Activated naive CD8-positive, alpha-beta T cell treated with anti-CD3 and anti-CD28 coated beads, Interleukin-2, amount 10 ng/mL, durations not matched to agents 7 days and 5 days (primary cell): ENCODE measurements around the gene PRKAG2. TPM values are rescaled to one million over a fixed set of nuclear protein-coding genes. Genes with fewer than 3 reads are reported as not detected.
A peak's percentile ranks its signal among the peaks of the same experiment; 100 is the strongest.

Experiments used
- ATAC-seq: fragments of 150-1000 bp; cut with Tn5 transposase; one replicate; pipeline ENCODE4 v1.10.0; 2021; ENCODE audit warnings: low read depth, moderate library complexity
- POLR2A ChIA-PET: fragments of 350-600 bp; sonication (Branson Sonifier 250); formaldehyde crosslinking; loops from one replicate; lab custom pipeline; 2021; ENCODE audit warnings: antibody characterized with exemption; lab: Charles Lee
- DNase-seq: peaks from one replicate; pipeline ENCODE4 v3.0.0; 2021
- H3K27ac Mint-ChIP-seq: one replicate; pipeline ENCODE4 v1.8.0; 2022; ENCODE audit warnings: mild to moderate bottlenecking, mixed read lengths
- H3K27me3 Mint-ChIP-seq: one replicate; pipeline ENCODE4 v1.8.0; 2022; ENCODE audit warnings: mild to moderate bottlenecking, moderate library complexity, mixed read lengths
- H3K36me3 Mint-ChIP-seq: one replicate; pipeline ENCODE4 v1.8.0; 2021; ENCODE audit warnings: mild to moderate bottlenecking, mixed read lengths
- H3K4me1 Mint-ChIP-seq: one replicate; pipeline ENCODE4 v1.8.0; 2021; ENCODE audit warnings: mixed read lengths
- H3K4me3 Mint-ChIP-seq: one replicate; pipeline ENCODE4 v1.8.0; 2022; ENCODE audit warnings: mild to moderate bottlenecking, moderate library complexity, mixed read lengths
- H3K9me3 Mint-ChIP-seq: one replicate; pipeline ENCODE4 v1.8.0; 2021; ENCODE audit warnings: mixed read lengths
- total RNA-seq, 2 experiments: library from RNA; stranded (reverse); gene quantifications; one replicate each; pipeline ENCODE4 v1.2.3, GENCODE V29; 2021

Gene PRKAG2
- total RNA-seq, 2 experiments from 2014 or later = 29.0 to 38.9 TPM

DNA sequence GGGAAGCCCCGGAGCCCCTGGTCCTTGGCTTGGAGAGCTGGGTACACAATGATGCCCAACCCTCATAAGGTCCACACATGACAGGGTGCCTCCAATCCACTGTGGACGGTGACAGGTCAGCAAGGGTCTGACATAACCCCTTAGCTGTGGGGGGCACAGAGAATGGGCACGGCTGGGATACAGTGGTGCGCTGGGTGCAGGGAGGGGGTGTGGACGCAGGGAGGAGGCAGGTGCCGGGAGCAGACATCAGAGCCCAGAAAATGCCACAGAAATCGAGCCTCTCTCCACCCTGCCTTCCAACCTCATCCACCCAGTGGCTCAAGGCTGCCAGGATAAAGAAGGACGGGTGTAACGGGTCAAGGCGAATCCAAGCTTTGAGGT is 179.4 kb downstream of the PRKAG2 start:
- H3K36me3 Mint-ChIP-seq = peaks cover 2% of the 10 kb centered on the region
- peaks cover 8% of the 10 kb centered on the region for H3K4me1 Mint-ChIP-seq
- H3K27me3 Mint-ChIP-seq = no peaks in the 10 kb centered on the region
- H3K4me3 Mint-ChIP-seq = no peak overlapping the region
- no peaks in the 10 kb centered on the region for H3K9me3 Mint-ChIP-seq
- POLR2A ChIA-PET = no interaction called here
- H3K27ac Mint-ChIP-seq = no peak overlapping the region
- DNase-seq (no peak), ATAC-seq (no peak)

DNA sequence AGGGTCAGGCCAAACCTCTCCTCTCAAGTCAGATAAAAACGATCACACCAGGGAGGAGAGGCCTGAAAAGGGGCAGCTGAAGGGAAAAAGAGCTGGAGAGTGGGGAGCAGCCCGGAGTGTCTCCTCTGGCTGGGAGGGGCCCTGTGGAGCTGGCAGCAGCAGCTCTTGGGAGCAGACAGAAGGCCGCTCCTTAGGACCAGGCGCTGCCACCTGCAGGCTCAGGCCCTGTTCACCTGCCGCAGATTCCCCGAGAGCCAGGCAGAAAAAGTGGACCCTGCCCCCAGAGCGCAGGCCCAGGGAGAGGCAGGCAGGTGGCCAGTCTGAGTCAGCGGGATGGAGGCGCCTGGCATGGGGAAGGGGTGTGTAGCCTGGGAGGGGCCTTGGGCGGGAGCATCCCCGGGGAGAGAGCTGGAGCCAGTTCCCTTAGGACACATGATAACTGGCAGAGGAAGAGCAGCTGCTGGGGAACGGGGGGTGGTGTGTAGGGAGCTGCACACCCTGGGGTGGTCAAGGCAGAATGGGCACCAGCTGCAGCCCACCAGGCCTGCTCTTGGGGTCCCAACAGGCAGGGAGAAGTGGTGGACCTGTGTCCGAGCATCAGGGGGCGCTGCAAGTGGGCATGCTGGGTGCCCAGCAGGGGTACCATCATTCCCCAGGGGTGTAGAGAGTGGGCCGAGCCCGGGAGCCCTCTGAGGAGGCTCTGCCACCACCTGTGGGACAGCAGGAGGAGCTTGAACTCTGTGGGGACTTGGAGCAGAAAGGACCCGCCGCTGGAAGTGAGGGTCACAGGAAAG is 180.0 kb downstream of the PRKAG2 start:
- Mint-ChIP-seq H3K9me3 (no peaks in the 10 kb centered on the region), H3K27ac (no peak overlapping the region), H3K27me3 (no peaks in the 10 kb centered on the region), H3K4me3 (no peak overlapping the region), H3K4me1 (peaks cover 8% of the 10 kb centered on the region), H3K36me3 (peaks cover 2% of the 10 kb centered on the region)
- POLR2A ChIA-PET = no interaction called here
- DNase-seq (no peak), ATAC-seq (no peak)

DNA sequence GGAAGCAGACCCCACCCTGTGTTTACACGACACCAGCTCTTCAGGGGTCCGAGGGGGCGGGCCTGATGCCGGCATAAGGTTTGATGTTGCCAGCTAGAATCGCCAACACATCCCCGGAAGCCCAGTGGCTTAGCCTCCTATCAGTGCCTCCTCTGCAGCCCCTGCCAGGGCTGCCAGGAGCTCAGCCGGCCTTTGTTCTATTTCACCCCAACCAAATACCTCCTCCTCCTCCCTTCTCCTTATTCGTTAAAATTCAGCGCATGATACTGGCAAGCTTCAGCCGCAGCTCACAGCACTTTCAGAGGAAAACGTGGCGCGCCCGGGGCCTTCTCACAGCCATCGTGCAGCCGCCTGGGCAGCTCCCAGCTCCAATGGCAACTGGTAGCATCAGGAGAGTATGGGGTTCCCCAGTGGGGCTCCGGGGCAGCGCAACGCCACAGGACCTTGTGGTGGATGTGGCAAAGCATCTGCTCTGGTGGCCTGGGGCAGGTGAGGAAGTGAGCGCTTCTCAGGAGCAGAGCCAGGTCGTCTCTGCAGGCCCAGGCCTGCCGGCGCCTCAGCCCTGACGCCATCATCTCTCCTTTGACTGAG is 180.9 kb downstream of the PRKAG2 start:
- Mint-ChIP-seq H3K27me3 (no peaks in the 10 kb centered on the region), H3K27ac (no peak overlapping the region), H3K4me1 (peaks cover 8% of the 10 kb centered on the region), H3K36me3 (peaks cover 2% of the 10 kb centered on the region), H3K4me3 (no peak overlapping the region), H3K9me3 (no peaks in the 10 kb centered on the region)
- DNase-seq (no peak), ATAC-seq (no peak)
- POLR2A ChIA-PET = interaction anchor here (1.3 kb wide), 1 partner anchor 63 kb away, joined by 8 read pairs; no protein-coding TSS in a partner anchor

DNA sequence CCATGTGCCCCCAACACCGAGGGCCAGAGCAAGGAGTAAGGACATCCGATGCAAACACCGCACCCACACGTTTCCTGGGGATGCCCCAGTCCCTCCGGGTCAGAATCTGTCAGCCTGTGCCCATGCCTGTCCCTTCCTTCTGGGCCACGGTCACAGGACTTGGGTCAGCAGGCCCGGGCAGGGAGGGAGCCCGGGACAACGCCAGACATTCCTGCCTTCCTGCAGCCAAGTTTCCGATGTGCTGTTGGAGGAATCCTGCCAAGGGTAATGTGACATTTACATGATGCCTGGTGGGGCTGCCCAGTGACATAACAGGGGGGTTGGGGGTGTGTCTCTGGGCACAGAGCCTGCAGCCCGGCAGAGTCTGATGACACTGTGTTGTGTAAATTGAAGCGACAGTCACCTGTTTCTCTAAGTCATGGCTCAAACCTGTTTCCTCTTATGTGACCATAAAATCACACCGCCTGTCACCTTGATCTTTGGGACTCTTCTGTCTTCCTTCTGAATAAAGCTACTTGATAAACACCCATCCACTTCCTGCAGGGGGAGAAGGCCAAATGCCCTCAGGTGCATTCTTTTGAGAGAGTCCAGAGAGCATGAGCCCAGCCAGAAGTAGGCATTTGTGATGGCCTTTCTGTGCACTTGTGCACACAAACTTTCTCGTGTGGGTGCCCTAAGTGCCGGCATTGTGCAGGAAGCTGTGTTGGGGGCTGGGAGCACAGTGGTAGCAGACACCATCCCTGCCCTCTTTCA is 181.9 kb downstream of the PRKAG2 start:
- peaks cover 2% of the 10 kb centered on the region for H3K36me3 Mint-ChIP-seq
- H3K9me3 Mint-ChIP-seq = no peaks in the 10 kb centered on the region
- DNase-seq = no peak
- peak overlapping the region; percentile 18 for H3K4me3 Mint-ChIP-seq
- ATAC-seq = peak; percentile 59
- POLR2A ChIA-PET = interaction anchor here (1.3 kb wide), 1 partner anchor 62 kb away, joined by 8 read pairs; no protein-coding TSS in a partner anchor
- H3K27ac Mint-ChIP-seq = peak overlapping the region; percentile 22
- H3K27me3 Mint-ChIP-seq = no peaks in the 10 kb centered on the region
- peaks cover 8% of the 10 kb centered on the region for H3K4me1 Mint-ChIP-seq

DNA sequence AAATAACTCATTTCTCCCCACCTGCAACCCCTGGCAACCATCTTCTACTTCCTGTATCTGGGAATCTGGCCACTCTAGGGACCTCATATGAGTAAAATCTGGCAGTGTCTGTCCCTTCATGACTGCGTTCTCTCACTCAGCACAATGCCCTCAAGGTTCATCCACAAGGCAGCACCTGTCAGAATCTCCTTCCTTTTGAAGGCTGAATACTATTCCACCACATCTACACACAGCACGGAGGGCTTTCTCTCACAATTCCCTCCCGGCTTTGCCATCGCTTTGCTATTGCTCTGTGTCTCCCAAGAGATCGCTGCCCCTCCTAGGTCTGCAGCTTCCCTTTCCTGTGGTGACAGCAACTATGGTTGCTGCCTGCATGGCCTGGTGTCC is 182.5 kb downstream of the PRKAG2 start:
- no peak for ATAC-seq
- H3K27me3 Mint-ChIP-seq = no peaks in the 10 kb centered on the region
- peaks cover 8% of the 10 kb centered on the region for H3K4me1 Mint-ChIP-seq
- H3K4me3 Mint-ChIP-seq = no peak overlapping the region
- H3K27ac Mint-ChIP-seq = no peak overlapping the region
- peaks cover 2% of the 10 kb centered on the region for H3K36me3 Mint-ChIP-seq
- DNase-seq = no peak
- no peaks in the 10 kb centered on the region for H3K9me3 Mint-ChIP-seq
- POLR2A ChIA-PET = no interaction called here

DNA sequence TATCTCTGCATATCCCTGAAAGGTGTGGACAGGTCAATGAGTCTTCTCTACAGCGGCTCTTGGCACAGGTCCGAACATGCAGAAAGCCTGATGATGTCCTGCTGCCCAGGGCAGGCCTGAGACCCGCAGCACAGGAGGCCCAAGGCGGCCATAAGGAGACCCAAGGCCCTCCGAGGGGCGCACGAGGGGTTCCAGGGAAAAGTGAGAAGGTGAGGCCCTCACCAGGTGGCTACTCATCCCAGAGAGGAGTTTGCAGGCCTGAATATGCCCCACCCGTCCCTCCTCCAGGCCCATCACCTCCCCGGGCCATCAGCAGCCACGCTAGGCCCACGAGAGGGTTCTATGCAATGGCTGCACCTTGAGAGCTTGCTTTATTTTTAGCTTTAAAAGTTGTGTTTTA is 183.8 kb downstream of the PRKAG2 start:
- DNase-seq (no peak), ATAC-seq (no peak)
- Mint-ChIP-seq H3K27me3 (no peaks in the 10 kb centered on the region), H3K27ac (no peak overlapping the region), H3K9me3 (no peaks in the 10 kb centered on the region), H3K36me3 (no peaks in the 10 kb centered on the region), H3K4me3 (no peak overlapping the region), H3K4me1 (peaks cover 8% of the 10 kb centered on the region)
- POLR2A ChIA-PET = no interaction called here

DNA sequence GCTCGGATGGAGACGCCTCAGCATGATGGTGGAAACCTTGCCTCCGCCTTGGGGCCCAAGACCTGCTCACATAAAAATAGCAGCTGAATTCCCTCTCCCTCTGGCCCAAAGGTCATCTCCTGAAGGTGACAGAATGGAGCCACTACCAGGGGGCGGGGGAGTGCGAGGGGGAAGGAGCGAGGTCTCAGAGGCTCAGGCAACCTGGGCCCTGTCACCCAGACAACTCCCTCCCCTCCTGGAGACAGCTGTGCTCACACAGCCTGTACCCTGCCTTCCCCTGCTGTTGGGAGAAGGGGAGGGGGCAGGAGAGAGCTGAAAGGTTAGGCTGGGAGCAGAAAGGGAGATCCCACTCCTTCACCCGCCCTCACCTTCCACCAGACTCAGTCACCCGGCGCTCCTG is 184.2 kb downstream of the PRKAG2 start:
- H3K27ac Mint-ChIP-seq = no peak overlapping the region
- POLR2A ChIA-PET = no interaction called here
- no peak overlapping the region for H3K4me3 Mint-ChIP-seq
- ATAC-seq = no peak
- H3K27me3 Mint-ChIP-seq = no peaks in the 10 kb centered on the region
- H3K4me1 Mint-ChIP-seq = peaks cover 8% of the 10 kb centered on the region
- H3K36me3 Mint-ChIP-seq = no peaks in the 10 kb centered on the region
- no peak for DNase-seq
- no peaks in the 10 kb centered on the region for H3K9me3 Mint-ChIP-seq

DNA sequence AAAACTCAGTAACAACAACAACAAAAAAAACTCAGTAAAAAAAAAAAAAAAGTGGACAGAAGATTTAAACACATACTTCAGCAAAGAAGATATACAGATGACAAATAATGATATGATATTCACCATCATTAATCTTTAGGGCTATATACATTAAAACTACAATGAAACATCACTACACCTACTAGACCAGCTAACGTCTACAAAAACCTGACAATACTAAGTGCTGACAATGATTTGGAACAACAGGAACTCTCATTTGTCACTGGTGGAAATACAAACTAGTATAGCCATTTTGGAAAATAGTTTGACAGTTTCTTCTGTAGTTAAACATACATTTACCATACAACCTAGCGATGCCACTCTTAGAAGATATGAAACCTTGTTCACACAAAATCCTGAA is 185.5 kb downstream of the PRKAG2 start:
- DNase-seq (no peak), ATAC-seq (no peak)
- Mint-ChIP-seq H3K4me1 (peaks cover 8% of the 10 kb centered on the region), H3K27me3 (no peaks in the 10 kb centered on the region), H3K4me3 (no peak overlapping the region), H3K9me3 (no peaks in the 10 kb centered on the region), H3K36me3 (no peaks in the 10 kb centered on the region), H3K27ac (no peak overlapping the region)
- POLR2A ChIA-PET = no interaction called here

DNA sequence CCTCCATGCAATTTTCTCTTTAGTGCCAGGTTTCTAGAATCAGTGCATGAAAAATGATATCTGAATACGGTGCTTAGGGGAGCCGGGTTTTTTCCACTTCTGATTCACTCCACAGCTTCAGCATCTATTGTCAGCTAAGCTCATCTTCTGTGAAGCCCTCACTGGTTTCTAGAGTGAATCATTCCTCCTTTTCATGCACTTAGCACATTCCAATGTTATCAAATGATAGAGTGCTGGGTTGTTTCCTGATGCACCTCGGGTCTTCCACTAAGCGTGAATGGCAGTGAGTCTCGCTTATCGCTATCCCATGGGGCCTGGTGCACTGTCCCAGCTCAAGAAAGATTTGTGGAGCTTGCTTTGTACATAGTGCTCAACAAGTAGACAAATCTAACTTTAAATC is 186.3 kb downstream of the PRKAG2 start:
- ATAC-seq = no peak
- no peak overlapping the region for H3K27ac Mint-ChIP-seq
- no peaks in the 10 kb centered on the region for H3K9me3 Mint-ChIP-seq
- peaks cover 8% of the 10 kb centered on the region for H3K4me1 Mint-ChIP-seq
- no peak for DNase-seq
- H3K4me3 Mint-ChIP-seq = no peak overlapping the region
- H3K36me3 Mint-ChIP-seq = no peaks in the 10 kb centered on the region
- POLR2A ChIA-PET = no interaction called here
- no peaks in the 10 kb centered on the region for H3K27me3 Mint-ChIP-seq

DNA sequence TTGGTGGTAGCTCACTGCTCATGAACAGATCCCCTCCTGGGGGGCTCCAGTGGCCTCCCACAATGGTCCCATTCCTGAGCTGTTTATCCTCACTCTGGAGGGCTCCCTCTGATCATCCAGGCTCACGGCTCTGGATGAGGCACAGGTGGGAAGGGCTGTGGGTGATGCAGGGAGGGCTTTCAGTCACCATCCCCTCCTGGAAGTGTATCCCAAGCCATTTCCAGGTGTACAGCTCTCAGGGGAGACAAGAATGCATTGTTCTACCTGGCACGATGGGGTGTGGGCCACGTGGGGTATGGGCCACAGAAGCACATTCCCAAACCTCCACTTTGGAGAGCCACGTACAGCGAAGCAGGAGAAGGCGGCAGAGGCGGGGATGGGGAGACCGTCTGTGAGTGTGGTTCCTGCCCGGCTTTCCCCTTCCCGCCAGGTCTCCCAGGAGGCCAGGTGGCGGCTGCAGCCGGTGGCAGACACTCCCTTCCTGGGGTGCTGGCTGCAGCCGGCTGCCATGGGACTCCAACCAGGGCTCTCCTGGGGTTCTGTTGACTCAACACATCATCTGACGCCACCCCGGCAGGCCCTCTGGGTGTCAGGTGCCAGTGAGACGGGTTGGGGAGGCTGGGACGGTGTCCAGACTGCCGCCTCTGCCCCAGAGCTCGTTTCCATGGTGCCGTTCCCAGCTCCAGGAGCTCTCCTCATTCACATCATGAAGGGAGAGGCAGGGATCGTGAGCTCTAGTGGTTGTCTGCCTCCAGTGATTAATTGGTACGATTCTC is 187.5 kb downstream of the PRKAG2 start:
- ATAC-seq = no peak
- POLR2A ChIA-PET = no interaction called here
- Mint-ChIP-seq H3K36me3 (no peaks in the 10 kb centered on the region), H3K4me1 (no peaks in the 10 kb centered on the region), H3K9me3 (no peaks in the 10 kb centered on the region), H3K4me3 (no peak overlapping the region), H3K27me3 (no peaks in the 10 kb centered on the region), H3K27ac (no peak overlapping the region)
- no peak for DNase-seq

DNA sequence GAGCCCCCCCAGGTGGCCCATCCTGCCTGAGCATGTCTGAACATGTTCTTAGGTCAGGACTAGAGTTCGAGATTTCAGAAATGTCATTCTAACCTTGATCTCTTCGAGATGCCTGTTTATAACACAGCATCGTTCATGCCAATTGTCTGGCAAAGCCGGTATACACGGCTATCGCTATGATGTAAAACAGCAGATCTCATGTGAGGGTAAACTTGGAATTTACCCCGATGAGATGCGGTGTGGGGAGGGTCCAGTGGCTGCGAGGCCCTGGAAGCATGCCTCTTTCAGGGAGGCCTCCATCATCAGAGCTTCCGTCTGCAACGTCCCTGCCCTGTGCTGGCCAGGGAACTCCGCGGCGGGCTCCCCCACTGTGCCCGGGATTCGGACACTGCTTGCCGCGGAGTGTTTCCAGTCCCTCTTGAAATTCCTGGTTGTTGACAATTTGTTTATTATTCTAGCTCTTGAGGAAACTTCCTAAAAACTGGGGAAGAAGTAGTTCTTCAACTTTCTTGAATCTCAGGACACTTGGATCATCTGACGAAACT is 188.6 kb downstream of the PRKAG2 start:
- H3K4me1 Mint-ChIP-seq = no peaks in the 10 kb centered on the region
- no peak overlapping the region for H3K4me3 Mint-ChIP-seq
- H3K27me3 Mint-ChIP-seq = no peaks in the 10 kb centered on the region
- H3K27ac Mint-ChIP-seq = no peak overlapping the region
- no peaks in the 10 kb centered on the region for H3K9me3 Mint-ChIP-seq
- no peaks in the 10 kb centered on the region for H3K36me3 Mint-ChIP-seq
- no peak for DNase-seq
- POLR2A ChIA-PET = no interaction called here
- ATAC-seq = no peak

DNA sequence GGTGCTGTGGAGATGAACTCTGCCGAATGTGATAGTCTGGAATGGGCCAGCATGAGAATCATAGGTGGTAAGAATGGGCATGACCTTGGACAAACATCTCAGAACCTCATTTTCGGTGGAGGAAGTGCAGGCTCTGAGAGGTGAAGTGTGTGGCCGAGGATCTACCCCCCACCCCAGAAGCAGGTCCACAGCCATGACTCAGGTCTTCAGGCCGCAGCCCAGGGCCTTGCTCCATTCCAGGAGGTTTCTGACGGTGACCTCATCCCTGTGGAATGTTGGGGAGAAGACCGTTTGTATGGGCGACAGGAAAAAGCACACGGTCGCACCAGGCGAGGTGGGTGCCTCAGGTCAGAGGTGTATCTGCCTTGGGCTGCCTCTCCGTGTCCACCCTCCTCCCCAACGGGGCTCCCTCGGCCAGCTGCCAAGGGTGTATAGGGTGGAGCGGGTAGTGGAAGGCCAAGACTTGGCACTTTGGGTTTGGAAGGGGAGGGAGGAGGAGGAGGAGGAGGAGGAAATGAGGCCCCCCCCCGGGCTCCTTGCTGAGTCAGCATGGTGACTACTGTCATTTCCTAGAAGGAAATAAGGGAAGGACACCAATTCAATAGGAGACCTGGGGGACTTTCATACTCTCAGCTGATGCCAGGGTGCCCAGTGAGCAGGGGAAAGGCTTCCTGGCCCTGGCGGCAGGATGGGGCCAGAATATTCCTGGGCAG is 189.2 kb downstream of the PRKAG2 start:
- Mint-ChIP-seq H3K27me3 (no peaks in the 10 kb centered on the region), H3K36me3 (no peaks in the 10 kb centered on the region), H3K4me1 (no peaks in the 10 kb centered on the region), H3K4me3 (no peak overlapping the region), H3K9me3 (no peaks in the 10 kb centered on the region), H3K27ac (no peak overlapping the region)
- no peak for DNase-seq
- ATAC-seq = no peak
- POLR2A ChIA-PET = no interaction called here
